Transverse colon (tissue), 4 donors: ENCODE results near the gene TIRAP. TPM values are rescaled to one million over a fixed set of nuclear protein-coding genes. Genes with fewer than 3 reads are reported as not detected.

Experiments used
- DNase-seq: peaks from one replicate; pipeline ENCODE4 v3.0.0-alpha.2; 2019
- H3K27ac ChIP-seq, 4 donors: fragments of 200-600 bp; sonication (generic); 2 replicates each; pipeline ENCODE4 v1.5.1; 2016 to 2018; ENCODE audit warnings: inconsistent platforms in 4 of 4
- H3K27me3 ChIP-seq: fragments of 200-600 bp; sonication (generic); 2 replicates; pipeline ENCODE4 v1.5.1; 2017; ENCODE audit warnings: inconsistent platforms
- H3K36me3 ChIP-seq, 4 donors: fragments of 200-600 bp; sonication (generic); 2 replicates each; pipeline ENCODE4 v1.5.1; 2017 to 2019; ENCODE audit warnings: inconsistent platforms in 4 of 4
- H3K4me1 ChIP-seq, 4 donors: fragments of 200-600 bp; sonication (generic); 2 replicates each; pipeline ENCODE4 v1.5.1; 2017 to 2020; ENCODE audit warnings: inconsistent platforms in 4 of 4
- H3K4me3 ChIP-seq, 4 donors: fragments of 200-600 bp; sonication (generic); 1 replicate in 1 of 4; 2 replicates in 3 of 4; pipeline versions ENCODE4 v1.5.1 to v1.6.1; 2017 to 2019; ENCODE audit warnings: inconsistent platforms in 4 of 4
- H3K9me3 ChIP-seq, 2 donors: fragments of 200-600 bp; sonication (generic); 2 replicates each; pipeline ENCODE4 v1.5.1; 2017 to 2019; ENCODE audit warnings: inconsistent platforms in 2 of 2
- EP300 ChIP-seq: sonication (generic); formaldehyde crosslinking; IDR thresholded peaks from one replicate; pipeline ENCODE4 v1.6.1; 2017; ENCODE audit warnings: antibody characterized with exemption, low read depth
- POLR2A ChIP-seq: fragments of 450-650 bp; IDR thresholded peaks from one replicate; pipeline ENCODE4 v1.6.1; 2016; ENCODE audit warnings: antibody characterized with exemption, mild to moderate bottlenecking, moderate library complexity
- POLR2AphosphoS5 ChIP-seq, 3 donors: sonication (generic); formaldehyde crosslinking; IDR thresholded peaks; one replicate each; pipeline ENCODE4 v1.6.1; 2016; ENCODE audit warnings: antibody characterized with exemption in 3 of 3
- WGBS, 2 donors: methylation state at CpG; one replicate each; pipeline ENCODE4 v1.1.5; 2018; ENCODE audit warnings: low coverage in 1 of 2; 5-methylcytosine and 5-hydroxymethylcytosine counted together
- in situ Hi-C, 4 donors: fragments of 200-750 bp; cut with MboI; loops; one replicate each; pipeline versions ENCODE4 v1.15.0 to v1.15.1; 2017; ENCODE audit warnings: low sequenced_read_pairs in 3 of 4, low pct_ligation_motif_present in 1 of 4, low pct_unique_long_range_greater_than_20kb in 1 of 4
- intact Hi-C: fragments of 100-400 bp; cut with DNase I; formaldehyde crosslinking; loops from one replicate; pipeline ENCODE4 v1.15.1; 2023; ENCODE audit warnings: low total_unique reads
- total RNA-seq, 4 donors: library from RNA; depleted of rRNA; stranded (reverse); fragments of >200 nt; gene quantifications; one replicate each; pipeline ENCODE4 v1.1.0, GENCODE V29; 2016
- TF ChIP-seq, protein P1 (sequence below), 5 experiments: fragments of 200-600 bp in 3 of 5; fragments of 450-650 bp in 2 of 5; sonication (generic) in 3 of 5; IDR thresholded peaks; 1 replicate in 2 of 5; 2 replicates in 3 of 5; pipeline ENCODE4 v1.5.1; 2016 to 2017; ENCODE audit warnings: antibody characterized with exemption in 5 of 5, inconsistent platforms in 3 of 5, mild to moderate bottlenecking in 2 of 5, moderate library complexity in 1 of 5

Gene TIRAP
- total RNA-seq, 4 donors from 2014 or later, result 5.8 to 38.9 (median 20.3) TPM

DNA sequence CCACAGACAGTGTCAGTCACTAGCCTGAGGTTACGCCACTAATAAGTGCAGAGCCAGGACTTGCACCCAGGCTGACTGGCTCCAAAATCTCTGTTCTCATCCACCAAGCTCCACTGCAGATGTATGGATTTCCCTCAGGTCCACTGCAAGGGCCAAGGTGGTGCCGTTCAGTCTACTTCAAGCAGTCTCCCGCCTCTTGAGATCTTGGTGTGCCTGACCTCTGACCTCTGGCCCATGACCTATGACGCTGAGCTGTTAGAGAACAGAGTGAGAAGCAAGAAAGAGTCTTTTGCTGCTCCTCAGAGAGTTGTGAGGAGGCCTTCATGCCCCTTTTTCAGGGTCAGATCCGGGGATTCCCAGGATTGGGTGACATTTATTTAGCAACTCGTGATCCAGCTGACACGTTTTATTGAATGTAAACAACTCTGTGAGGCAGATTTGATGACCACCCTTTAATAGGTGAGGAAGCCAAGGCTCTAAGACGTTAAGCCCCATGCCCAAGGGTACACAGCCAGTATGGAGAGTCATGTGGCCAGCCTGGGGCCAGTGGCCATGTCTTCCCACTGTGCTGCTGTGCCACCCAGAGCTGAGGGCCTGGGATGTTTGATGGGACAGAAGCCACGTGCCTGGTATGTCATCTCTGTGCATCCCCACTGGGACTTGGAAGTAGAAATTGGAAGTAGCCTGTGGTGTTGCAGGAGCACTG lies 46.2 kb downstream of the TIRAP start:
- Histone ChIP-seq H3K36me3 (no peaks in the 10 kb centered on the region), H3K27ac (no peak overlapping the region), H3K4me3 (no peak overlapping the region), H3K27me3 (no peaks in the 10 kb centered on the region), H3K4me1 (peaks cover 0 to 3% (median 0%) of the 10 kb centered on the region in 4 donors), H3K9me3 (no peaks in the 10 kb centered on the region)
- TF ChIP-seq, protein P1, sequence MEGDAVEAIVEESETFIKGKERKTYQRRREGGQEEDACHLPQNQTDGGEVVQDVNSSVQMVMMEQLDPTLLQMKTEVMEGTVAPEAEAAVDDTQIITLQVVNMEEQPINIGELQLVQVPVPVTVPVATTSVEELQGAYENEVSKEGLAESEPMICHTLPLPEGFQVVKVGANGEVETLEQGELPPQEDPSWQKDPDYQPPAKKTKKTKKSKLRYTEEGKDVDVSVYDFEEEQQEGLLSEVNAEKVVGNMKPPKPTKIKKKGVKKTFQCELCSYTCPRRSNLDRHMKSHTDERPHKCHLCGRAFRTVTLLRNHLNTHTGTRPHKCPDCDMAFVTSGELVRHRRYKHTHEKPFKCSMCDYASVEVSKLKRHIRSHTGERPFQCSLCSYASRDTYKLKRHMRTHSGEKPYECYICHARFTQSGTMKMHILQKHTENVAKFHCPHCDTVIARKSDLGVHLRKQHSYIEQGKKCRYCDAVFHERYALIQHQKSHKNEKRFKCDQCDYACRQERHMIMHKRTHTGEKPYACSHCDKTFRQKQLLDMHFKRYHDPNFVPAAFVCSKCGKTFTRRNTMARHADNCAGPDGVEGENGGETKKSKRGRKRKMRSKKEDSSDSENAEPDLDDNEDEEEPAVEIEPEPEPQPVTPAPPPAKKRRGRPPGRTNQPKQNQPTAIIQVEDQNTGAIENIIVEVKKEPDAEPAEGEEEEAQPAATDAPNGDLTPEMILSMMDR (IDR thresholded peaks at IDR 0.05), result no peak
- TF ChIP-seq POLR2AphosphoS5 (IDR thresholded peaks at IDR 0.05) (no peak), POLR2A (no peak), EP300 (no peak)
- 77 to 80% methylated on average over 1 to 9 of the region's 9 CpGs for WGBS, 2 donors
- no peak for DNase-seq
- intact Hi-C loops, result no loop called here
- in situ Hi-C loops, result no loop called here

DNA sequence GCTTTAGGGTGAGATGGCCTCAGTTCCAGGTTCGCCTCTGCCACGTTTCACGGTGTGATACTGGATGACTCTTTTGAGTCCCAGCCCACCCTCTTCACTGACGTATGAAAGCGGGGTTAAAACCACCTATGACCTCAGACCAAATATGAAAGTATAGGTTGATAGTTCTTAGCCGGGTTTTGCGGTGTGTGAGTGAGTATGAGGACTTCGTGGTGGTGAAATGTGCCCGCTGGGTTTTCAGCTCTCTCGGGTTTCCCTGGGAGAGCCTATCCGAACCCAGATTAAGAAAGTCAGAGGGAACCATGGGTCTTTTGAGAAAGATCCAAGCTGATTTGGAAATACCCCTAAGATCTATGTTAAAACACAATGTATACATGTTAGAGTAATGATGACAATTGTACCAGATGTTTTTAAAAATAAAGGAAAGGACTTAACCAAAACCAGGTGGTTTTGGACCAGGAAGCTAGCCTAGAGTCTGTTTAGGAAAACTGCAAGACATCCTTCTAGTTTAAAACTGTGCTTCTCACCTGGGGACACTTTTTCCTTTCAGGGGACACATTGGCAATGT lies 46.8 kb downstream of the TIRAP start:
- in situ Hi-C loops (no loop called here), intact Hi-C loops (no loop called here)
- no peaks in the 10 kb centered on the region for H3K27me3 ChIP-seq
- no peaks in the 10 kb centered on the region for H3K36me3 ChIP-seq
- no peaks in the 10 kb centered on the region for H3K9me3 ChIP-seq
- no peak overlapping the region for H3K27ac ChIP-seq
- 59 to 86% methylated on average over 6 to 11 of the region's 11 CpGs for WGBS, 2 donors
- TF ChIP-seq EP300 (no peak), POLR2A (no peak), POLR2AphosphoS5 (IDR thresholded peaks at IDR 0.05) (no peak)
- TF ChIP-seq, protein P1 (IDR thresholded peaks at IDR 0.05), result no peak
- no peak overlapping the region for H3K4me3 ChIP-seq
- no peak for DNase-seq
- H3K4me1 ChIP-seq, result peaks cover 0 to 3% (median 0%) of the 10 kb centered on the region in 4 donors

DNA sequence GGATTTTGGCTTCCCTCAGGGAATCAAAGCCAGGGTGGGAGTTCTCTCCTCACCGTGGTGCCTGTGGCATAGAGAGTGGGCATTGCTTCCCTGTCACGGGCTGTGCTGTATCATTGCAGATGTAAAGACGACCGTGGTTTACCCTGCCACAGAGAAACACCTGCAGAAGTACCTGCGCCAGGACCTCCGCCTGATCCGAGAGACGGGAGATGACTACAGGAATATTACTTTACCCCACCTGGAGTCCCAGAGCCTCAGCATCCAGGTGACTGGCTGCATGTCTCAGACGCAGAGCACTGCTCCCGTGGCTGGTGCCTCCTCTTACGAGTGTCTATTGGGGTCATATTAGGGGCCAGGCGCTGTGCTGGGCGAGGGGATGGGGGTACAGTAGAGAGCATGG lies 48.4 kb downstream of the TIRAP start:
- Histone ChIP-seq H3K36me3 (no peaks in the 10 kb centered on the region), H3K9me3 (no peaks in the 10 kb centered on the region), H3K27ac (no peak overlapping the region), H3K4me1 (peaks cover 0 to 3% (median 0%) of the 10 kb centered on the region in 4 donors), H3K4me3 (no peak overlapping the region), H3K27me3 (no peaks in the 10 kb centered on the region)
- DNase-seq, result no peak
- TF ChIP-seq POLR2A (no peak), EP300 (no peak), POLR2AphosphoS5 (IDR thresholded peaks at IDR 0.05) (no peak)
- TF ChIP-seq, protein P1 (IDR thresholded peaks at IDR 0.05), result no peak
- intact Hi-C loops, result no loop called here
- in situ Hi-C loops, result no loop called here
- 96% methylated on average over 13 of the region's 13 CpGs; no CpG with 5 or more reads in 1 of the 2 donors for WGBS, 2 donors

DNA sequence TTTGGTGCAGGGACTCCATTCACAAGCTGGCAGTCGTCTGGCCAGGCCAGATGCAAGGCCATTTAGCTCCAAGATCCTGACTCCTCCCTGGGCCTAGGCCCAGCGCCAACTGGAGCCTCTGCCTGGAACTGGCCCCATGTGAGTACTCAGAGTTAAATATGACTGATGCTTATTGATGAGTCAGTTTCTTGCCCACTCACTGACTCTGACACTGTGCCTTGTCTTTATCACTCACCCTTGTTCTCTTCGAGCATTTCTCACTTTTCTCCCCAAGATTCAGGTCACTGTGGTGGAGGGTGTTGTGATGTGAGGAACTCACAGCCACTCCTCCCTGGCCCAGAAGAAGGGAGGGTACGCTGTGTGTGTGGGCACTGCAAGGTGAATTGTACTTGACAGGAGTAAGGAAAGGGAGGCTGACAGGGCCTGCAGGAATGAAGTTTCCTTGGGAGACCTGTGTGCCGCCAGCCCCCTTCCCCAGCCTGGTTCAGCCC lies 49.4 kb downstream of the TIRAP start:
- no peak for DNase-seq
- Histone ChIP-seq H3K9me3 (no peaks in the 10 kb centered on the region), H3K27ac (no peak overlapping the region), H3K36me3 (no peaks in the 10 kb centered on the region), H3K4me3 (no peak overlapping the region), H3K4me1 (peaks cover 0 to 3% (median 0%) of the 10 kb centered on the region in 4 donors), H3K27me3 (no peaks in the 10 kb centered on the region)
- intact Hi-C loops, result no loop called here
- in situ Hi-C loops, result no loop called here
- WGBS, 2 donors, result 71% methylated on average over 5 of the region's 5 CpGs; no CpG with 5 or more reads in 1 of the 2 donors
- TF ChIP-seq EP300 (no peak), POLR2A (no peak), POLR2AphosphoS5 (IDR thresholded peaks at IDR 0.05) (no peak)
- TF ChIP-seq, protein P1 (IDR thresholded peaks at IDR 0.05), result no peak
